Peyer's patch (tissue), 4 donors: Measurements from ENCODE around the gene TIMM22. TPM values are rescaled to one million over a fixed set of nuclear protein-coding genes. Genes with fewer than 3 reads are reported as not detected.
A peak's percentile ranks its signal among the peaks of the same experiment; 100 is the strongest.

ENCODE experiments used
- DNase-seq, 3 donors: peaks; one replicate each; pipeline ENCODE4 v3.0.0-alpha.2; 2017 to 2019
- H3K27ac ChIP-seq, 4 donors: fragments of 200-600 bp; sonication (generic); one replicate each; pipeline ENCODE4 v1.5.1; 2016 to 2019
- H3K27me3 ChIP-seq, 2 donors: fragments of 200-600 bp; sonication (generic); one replicate each; pipeline ENCODE4 v1.5.1; 2019
- H3K36me3 ChIP-seq, 3 donors: fragments of 200-600 bp; sonication (generic); one replicate each; pipeline ENCODE4 v1.5.1; 2016 to 2019
- H3K4me1 ChIP-seq, 4 donors: fragments of 200-600 bp; sonication (generic); one replicate each; pipeline ENCODE4 v1.5.1; 2016 to 2019
- H3K4me3 ChIP-seq, 4 donors: fragments of 200-600 bp; sonication (generic); 1 replicate in 3 of 4; 2 replicates in 1 of 4; pipeline ENCODE4 v1.5.1; 2016 to 2019; ENCODE audit warnings: mild to moderate bottlenecking in 1 of 4
- H3K9me3 ChIP-seq, 4 donors: fragments of 200-600 bp; sonication (generic); one replicate each; pipeline ENCODE4 v1.5.1; 2016 to 2019; ENCODE audit warnings: mild to moderate bottlenecking in 1 of 4
- POLR2A ChIP-seq, 2 donors: fragments of 450-650 bp; IDR thresholded peaks; one replicate each; pipeline ENCODE4 v1.5.1; 2017; ENCODE audit warnings: antibody characterized with exemption in 2 of 2, mild to moderate bottlenecking in 2 of 2, moderate library complexity in 2 of 2
- total RNA-seq, 4 donors: library from RNA; depleted of rRNA; stranded (reverse); fragments of >200 nt; gene quantifications; one replicate each; pipeline ENCODE4 v1.1.0, GENCODE V29; 2016
- TF ChIP-seq, protein P1 (sequence below), 6 experiments: fragments of 450-650 bp in 4 of 6; fragments of 200-600 bp in 2 of 6; sonication (generic) in 1 of 6; IDR thresholded peaks; one replicate each; pipeline ENCODE4 v1.5.1; 2017 to 2019; ENCODE audit warnings: antibody characterized with exemption in 6 of 6, mild to moderate bottlenecking in 3 of 6, moderate library complexity in 1 of 6

Gene TIMM22
- total RNA-seq, 4 donors from 2014 or later: 9.0 to 18.2 (median 11.2) TPM

DNA sequence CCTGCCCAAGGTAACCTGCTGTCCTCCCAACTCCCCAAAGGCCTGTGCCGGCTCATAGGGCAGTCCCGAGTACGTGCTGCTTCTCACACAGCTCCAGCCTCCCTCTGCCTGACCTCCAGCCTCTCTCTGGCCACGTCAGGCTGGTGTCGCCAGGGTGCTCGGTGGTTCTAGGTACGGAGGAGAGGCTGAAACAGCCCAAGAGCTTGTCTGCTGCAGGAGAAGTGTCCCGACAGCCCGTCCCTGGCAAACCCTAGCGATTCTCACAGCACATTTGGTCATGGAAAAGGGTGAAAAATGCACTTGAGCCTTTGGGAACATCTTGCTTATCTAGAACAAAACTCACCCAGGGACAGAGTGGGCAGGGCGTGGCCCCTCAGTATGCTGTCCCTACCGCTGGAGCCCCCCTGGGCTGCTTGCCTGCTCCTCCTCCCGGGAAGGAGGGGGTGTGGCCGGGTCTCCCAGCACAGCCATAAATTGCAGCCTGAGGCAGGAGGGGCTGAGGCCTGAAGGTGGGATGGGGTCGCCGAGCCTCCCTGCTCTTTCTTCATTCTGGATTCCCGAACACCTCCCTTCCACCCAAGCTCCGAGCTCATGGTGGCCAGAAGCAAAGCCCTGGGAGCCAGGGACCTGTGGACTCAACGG is 40.4 kb downstream of the TIMM22 start:
- Histone ChIP-seq H3K4me3 (no peak overlapping the region), H3K9me3 (no peaks in the 10 kb centered on the region), H3K4me1 (peaks cover 0 to 17% (median 0%) of the 10 kb centered on the region in 4 donors), H3K27me3 (no peaks in the 10 kb centered on the region), H3K27ac (no peak overlapping the region), H3K36me3 (peaks cover 0 to 66% (median 0%) of the 10 kb centered on the region in 3 donors)
- DNase-seq: no peak
- no peak for TF ChIP-seq POLR2A (IDR thresholded peaks at IDR 0.05)
- TF ChIP-seq, protein P1, sequence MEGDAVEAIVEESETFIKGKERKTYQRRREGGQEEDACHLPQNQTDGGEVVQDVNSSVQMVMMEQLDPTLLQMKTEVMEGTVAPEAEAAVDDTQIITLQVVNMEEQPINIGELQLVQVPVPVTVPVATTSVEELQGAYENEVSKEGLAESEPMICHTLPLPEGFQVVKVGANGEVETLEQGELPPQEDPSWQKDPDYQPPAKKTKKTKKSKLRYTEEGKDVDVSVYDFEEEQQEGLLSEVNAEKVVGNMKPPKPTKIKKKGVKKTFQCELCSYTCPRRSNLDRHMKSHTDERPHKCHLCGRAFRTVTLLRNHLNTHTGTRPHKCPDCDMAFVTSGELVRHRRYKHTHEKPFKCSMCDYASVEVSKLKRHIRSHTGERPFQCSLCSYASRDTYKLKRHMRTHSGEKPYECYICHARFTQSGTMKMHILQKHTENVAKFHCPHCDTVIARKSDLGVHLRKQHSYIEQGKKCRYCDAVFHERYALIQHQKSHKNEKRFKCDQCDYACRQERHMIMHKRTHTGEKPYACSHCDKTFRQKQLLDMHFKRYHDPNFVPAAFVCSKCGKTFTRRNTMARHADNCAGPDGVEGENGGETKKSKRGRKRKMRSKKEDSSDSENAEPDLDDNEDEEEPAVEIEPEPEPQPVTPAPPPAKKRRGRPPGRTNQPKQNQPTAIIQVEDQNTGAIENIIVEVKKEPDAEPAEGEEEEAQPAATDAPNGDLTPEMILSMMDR (IDR thresholded peaks at IDR 0.05): no peak

DNA sequence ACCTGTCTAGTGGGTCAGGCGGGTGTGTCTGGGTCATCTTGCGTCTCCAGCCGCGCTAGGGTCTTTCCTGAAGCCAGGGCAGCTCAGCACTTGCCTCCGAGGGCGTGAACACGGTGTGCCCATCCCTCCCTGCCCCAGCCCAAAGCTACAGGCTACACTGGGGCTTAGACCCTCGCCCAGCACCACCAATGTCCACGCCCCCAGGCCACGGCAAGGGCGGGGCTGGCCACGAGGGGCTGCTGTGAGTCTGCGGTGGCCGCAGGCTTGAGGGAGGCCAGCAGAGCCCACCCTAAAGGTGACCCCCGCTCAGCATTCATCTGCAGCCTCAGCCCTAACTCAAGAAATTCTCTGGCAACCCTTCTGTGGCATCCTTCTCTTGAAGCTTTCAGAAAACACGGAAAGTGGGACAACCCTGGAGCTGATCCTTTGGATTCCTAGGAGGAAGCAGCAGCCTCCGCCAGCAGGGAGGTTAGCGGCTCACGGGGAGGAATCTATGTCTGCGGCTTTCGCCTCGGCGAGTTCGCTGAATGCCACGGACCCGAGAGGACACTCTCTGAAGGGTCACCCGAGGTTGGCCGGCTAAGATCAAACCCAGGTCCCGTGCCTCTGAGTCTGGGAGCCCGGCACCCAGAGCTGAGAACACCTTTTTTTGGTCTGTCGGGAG is 41.7 kb downstream of the TIMM22 start:
- Histone ChIP-seq H3K9me3 (no peaks in the 10 kb centered on the region), H3K27ac (peak overlapping the region in 2 of 4 donors; percentile 59 to 63), H3K27me3 (no peaks in the 10 kb centered on the region), H3K4me3 (no peak overlapping the region), H3K4me1 (peaks cover 0 to 23% (median 0%) of the 10 kb centered on the region in 4 donors), H3K36me3 (peaks cover 0 to 63% (median 0%) of the 10 kb centered on the region in 3 donors)
- no peak for DNase-seq
- TF ChIP-seq POLR2A (IDR thresholded peaks at IDR 0.05): no peak
- TF ChIP-seq, protein P1 (IDR thresholded peaks at IDR 0.05): no peak

DNA sequence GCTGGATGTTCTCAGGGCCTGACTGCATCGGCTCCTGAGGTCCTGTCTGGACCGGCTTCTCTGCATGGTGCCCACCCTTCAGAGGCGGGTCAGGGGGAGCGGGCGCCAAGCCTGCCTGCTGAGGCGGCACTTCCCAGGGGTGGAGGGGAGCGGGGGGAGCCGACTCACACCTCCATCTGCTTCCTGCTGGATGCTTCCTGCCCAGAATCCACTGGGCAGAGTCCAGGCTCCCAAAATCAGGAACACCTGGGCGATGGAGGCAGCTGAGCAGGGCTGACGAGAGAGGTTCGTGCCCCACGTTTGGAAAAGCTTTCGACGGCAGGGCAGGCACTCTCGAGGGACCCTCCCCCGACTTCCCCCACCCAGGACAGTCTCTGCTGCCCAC is 42.2 kb downstream of the TIMM22 start:
- peak overlapping the region in 2 of 4 donors; percentile 59 to 63 for H3K27ac ChIP-seq
- no peak for TF ChIP-seq POLR2A (IDR thresholded peaks at IDR 0.05)
- TF ChIP-seq, protein P1 (IDR thresholded peaks at IDR 0.05): no peak
- peaks cover 0 to 29% (median 0%) of the 10 kb centered on the region in 4 donors for H3K4me1 ChIP-seq
- no peaks in the 10 kb centered on the region for H3K9me3 ChIP-seq
- H3K4me3 ChIP-seq: no peak overlapping the region
- H3K36me3 ChIP-seq: peaks cover 0 to 61% (median 0%) of the 10 kb centered on the region in 3 donors
- no peak for DNase-seq
- H3K27me3 ChIP-seq: no peaks in the 10 kb centered on the region

DNA sequence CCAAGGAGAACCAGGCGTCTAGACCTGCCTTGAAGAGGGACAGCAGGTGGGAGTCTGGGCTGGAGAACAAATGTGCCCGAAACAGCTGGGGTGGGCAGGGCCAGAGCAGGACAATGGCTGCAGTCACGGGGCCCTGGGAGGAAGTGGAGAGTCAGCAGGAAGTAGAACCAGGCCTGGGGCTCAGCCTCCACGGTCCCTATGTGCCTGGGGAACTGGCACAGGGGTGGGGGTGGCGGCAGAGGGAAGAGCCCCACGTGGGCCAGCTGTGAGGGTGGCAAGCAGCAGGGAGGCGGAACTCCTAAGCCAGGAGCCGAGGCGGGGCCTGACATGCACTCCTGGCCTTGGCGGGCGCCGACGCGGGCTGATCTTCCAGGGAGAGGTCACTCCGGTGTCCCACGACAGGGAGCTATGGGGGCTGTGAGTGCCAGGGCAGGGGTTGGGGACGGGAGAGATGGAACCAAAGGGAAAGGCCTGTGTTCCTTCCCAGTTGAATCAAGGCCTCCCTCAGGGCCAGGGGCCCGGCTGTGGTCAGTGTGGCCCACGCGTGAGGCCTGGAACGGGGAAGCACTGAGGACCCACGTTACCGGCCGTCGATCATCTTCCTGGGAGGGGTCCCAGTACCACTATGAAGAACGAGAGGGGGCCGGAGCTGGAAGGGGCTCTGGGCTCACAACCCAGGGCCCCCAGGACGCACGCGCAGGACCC is 42.7 kb downstream of the TIMM22 start:
- DNase-seq: peak in 1 of 3 donors; percentile 71
- Histone ChIP-seq H3K4me1 (peaks cover 0 to 29% (median 0%) of the 10 kb centered on the region in 4 donors), H3K27ac (peak overlapping the region in 3 of 4 donors; percentile 42 to 63 (median 59)), H3K9me3 (no peaks in the 10 kb centered on the region), H3K27me3 (no peaks in the 10 kb centered on the region), H3K36me3 (peaks cover 0 to 59% (median 0%) of the 10 kb centered on the region in 3 donors), H3K4me3 (no peak overlapping the region)
- TF ChIP-seq POLR2A (IDR thresholded peaks at IDR 0.05): no peak
- TF ChIP-seq, protein P1 (IDR thresholded peaks at IDR 0.05): no peak

DNA sequence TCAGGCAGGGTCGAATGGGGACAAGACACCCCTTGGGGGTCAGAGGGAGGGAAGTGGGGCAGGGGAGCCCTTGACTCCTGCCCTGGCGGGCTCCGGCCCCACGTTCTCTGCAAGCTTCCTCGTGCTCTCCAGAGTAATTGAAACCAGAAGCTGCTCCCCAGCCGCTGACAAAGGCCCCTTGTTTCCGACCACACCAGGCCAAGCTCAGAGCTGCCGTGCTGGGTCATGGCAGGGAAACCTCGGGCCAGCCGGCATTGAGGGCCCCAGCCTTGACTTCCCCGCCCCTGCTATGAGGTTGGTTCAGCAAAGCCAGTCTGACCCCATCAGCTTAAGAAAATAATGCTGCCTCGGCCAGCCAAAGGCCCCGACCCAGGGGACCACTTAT is 43.3 kb downstream of the TIMM22 start:
- Histone ChIP-seq H3K4me3 (no peak overlapping the region), H3K27ac (peak overlapping the region in 3 of 4 donors; percentile 31 to 63 (median 59)), H3K27me3 (no peaks in the 10 kb centered on the region), H3K4me1 (peaks cover 0 to 29% (median 0%) of the 10 kb centered on the region in 4 donors), H3K36me3 (peaks cover 0 to 59% (median 0%) of the 10 kb centered on the region in 3 donors), H3K9me3 (no peaks in the 10 kb centered on the region)
- no peak for DNase-seq
- TF ChIP-seq, protein P1 (IDR thresholded peaks at IDR 0.05): no peak
- TF ChIP-seq POLR2A (IDR thresholded peaks at IDR 0.05): no peak
